ENCODE results near the gene VAX1.

Gene VAX1

GRCh38 chr10:117163061-117163953 is 25.2 kb upstream of the VAX1 start:
- no peak for TF ChIP-seq POLR2AphosphoS5 (IDR thresholded peaks at IDR 0.05; ENCODE audit: low read depth, low read length)
- TF ChIP-seq SIN3A (IDR thresholded peaks at IDR 0.05; ENCODE audit: borderline replicate concordance, insufficient read depth, low read length), result no peak
- no peak for TF ChIP-seq FOXP2 (optimal IDR thresholded peaks at IDR 0.05; ENCODE audit: borderline replicate concordance, extremely low read depth, extremely low read length, insufficient read depth)
- TF ChIP-seq REST (IDR thresholded peaks at IDR 0.05; ENCODE audit: insufficient read depth in 1 of 2, low read depth in 2 of 2, low read length in 2 of 2), result no peak
- no peak for TF ChIP-seq TAF1 (IDR thresholded peaks at IDR 0.05; ENCODE audit: borderline replicate concordance, insufficient read depth, low read length)

GRCh38 chr10:117162093-117163060 is 24.3 kb upstream of the VAX1 start:
- no peak for TF ChIP-seq REST (IDR thresholded peaks at IDR 0.05; ENCODE audit: insufficient read depth in 1 of 2, low read depth in 2 of 2, low read length in 2 of 2)

- TF ChIP-seq REST (IDR thresholded peaks at IDR 0.05; ENCODE audit: insufficient read depth in 1 of 2, low read depth in 2 of 2, low read length in 2 of 2), result no peak
- TF ChIP-seq TAF1 (IDR thresholded peaks at IDR 0.05; ENCODE audit: borderline replicate concordance, insufficient read depth, low read length), result no peak
- no peak for TF ChIP-seq SIN3A (IDR thresholded peaks at IDR 0.05; ENCODE audit: borderline replicate concordance, insufficient read depth, low read length)
- TF ChIP-seq FOXP2 (optimal IDR thresholded peaks at IDR 0.05; ENCODE audit: borderline replicate concordance, extremely low read depth, extremely low read length, insufficient read depth), result no peak
- no peak for TF ChIP-seq POLR2AphosphoS5 (IDR thresholded peaks at IDR 0.05; ENCODE audit: low read depth, low read length)
Observed at GRCh38 chr10:117161386-117162033, 23.4 kb upstream of the VAX1 start.

- TF ChIP-seq FOXP2 (optimal IDR thresholded peaks at IDR 0.05; ENCODE audit: borderline replicate concordance, extremely low read depth, extremely low read length, insufficient read depth) (no peak), REST (IDR thresholded peaks at IDR 0.05; ENCODE audit: insufficient read depth in 1 of 2, low read depth in 2 of 2, low read length in 2 of 2) (no peak), POLR2AphosphoS5 (IDR thresholded peaks at IDR 0.05; ENCODE audit: low read depth, low read length) (no peak), SIN3A (IDR thresholded peaks at IDR 0.05; ENCODE audit: borderline replicate concordance, insufficient read depth, low read length) (no peak), TAF1 (IDR thresholded peaks at IDR 0.05; ENCODE audit: borderline replicate concordance, insufficient read depth, low read length) (no peak)
Observed at GRCh38 chr10:117160567-117160966, 22.5 kb upstream of the VAX1 start.
